ENCODE results near the gene JAG1. TPM values are rescaled to one million over a fixed set of nuclear protein-coding genes. Genes with fewer than 3 reads are reported as not detected.

The JAG1 gene
- 132 and 150 TPM in 2 replicates for total RNA-seq

DNA sequence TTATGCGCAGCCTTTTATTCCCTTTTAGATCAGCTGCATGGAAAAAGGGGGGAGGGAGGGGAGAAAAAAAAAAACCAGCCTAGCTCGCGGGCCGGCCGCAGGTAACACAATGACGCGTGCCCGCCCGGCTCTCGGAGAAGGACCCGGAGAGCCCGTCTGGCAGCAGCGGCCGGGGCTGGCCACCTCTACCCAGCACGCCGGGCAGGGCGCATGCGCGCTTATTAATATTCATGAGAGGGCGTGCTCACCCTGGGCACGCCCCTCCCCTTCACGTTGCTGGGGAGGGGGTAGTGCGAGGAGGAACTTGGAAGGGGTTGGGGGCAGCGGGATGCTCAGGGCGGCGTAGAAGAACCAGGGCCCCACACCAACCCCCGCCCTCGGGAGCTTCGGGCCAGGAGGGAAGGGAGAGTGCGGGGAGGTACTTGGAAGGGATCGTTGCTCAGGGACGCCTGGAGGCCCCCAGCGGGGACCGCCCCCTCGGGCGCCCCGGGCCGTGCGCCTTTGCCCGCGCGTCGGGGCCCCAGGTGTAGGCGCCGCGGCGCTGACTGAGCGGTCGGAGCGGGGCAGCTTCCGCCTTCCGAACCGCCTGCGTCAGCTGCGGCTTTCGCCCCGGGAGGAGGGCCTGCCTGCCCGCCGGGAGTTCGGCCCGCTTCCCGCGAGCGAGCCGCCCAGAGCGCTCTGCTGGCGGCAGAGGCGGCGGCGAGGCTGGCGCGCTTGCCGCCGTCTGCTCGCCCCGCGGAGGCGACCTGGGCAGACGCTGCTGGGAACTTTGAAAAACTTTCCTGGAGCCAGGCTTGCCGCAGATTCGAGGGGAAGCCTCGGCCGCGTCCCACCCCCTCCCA is at the start of gene JAG1:
TSS of gene JAG1 (minus strand) at position 158 of the 842 bp plus-strand sequence. CDS start 469 bp downstream, outside the sequence.
- TF ChIP-seq, protein P1, sequence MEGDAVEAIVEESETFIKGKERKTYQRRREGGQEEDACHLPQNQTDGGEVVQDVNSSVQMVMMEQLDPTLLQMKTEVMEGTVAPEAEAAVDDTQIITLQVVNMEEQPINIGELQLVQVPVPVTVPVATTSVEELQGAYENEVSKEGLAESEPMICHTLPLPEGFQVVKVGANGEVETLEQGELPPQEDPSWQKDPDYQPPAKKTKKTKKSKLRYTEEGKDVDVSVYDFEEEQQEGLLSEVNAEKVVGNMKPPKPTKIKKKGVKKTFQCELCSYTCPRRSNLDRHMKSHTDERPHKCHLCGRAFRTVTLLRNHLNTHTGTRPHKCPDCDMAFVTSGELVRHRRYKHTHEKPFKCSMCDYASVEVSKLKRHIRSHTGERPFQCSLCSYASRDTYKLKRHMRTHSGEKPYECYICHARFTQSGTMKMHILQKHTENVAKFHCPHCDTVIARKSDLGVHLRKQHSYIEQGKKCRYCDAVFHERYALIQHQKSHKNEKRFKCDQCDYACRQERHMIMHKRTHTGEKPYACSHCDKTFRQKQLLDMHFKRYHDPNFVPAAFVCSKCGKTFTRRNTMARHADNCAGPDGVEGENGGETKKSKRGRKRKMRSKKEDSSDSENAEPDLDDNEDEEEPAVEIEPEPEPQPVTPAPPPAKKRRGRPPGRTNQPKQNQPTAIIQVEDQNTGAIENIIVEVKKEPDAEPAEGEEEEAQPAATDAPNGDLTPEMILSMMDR (IDR thresholded peaks at IDR 0.05; ENCODE audit: insufficient read depth, low read length, poor library complexity, severe bottlenecking): no peak
- Histone ChIP-seq H3K27me3 (ENCODE audit: control insufficient read depth, insufficient read depth, low read length) (no peaks in the 10 kb centered on the region), H3K4me3 (ENCODE audit: low read depth, low read length) (peak within 1 kb of the TSS; percentile 74), H3K36me3 (ENCODE audit: control insufficient read depth, insufficient read depth, low read length) (no peaks in the 10 kb centered on the region)
- peak; percentile 77 for DNase-seq (ENCODE audit: low read depth)

DNA sequence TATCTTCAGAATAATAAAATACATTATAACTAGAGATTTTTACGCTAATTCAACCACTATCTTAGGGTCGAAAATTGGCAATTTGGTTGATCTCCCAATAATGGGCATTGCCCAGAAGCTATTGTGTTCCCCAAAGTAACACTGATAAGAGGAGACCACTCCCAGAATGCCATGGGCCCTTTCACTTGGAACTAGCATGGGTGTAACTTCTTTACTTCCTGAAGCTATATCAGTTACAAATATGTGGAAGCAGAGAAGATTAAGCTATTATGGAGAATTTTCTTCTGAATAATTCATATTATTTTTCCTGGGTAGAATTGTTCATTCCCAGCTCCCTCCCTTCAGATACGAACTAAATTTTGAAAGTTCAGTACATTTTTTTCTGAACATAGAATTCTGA is 48.2 kb upstream of the JAG1 start:
- TF ChIP-seq, protein P1 (IDR thresholded peaks at IDR 0.05; ENCODE audit: insufficient read depth, low read length, poor library complexity, severe bottlenecking): no peak
- H3K4me3 ChIP-seq (ENCODE audit: low read depth, low read length): no peak overlapping the region
- H3K27me3 ChIP-seq (ENCODE audit: control insufficient read depth, insufficient read depth, low read length): no peaks in the 10 kb centered on the region
- H3K36me3 ChIP-seq (ENCODE audit: control insufficient read depth, insufficient read depth, low read length): no peaks in the 10 kb centered on the region
- no peak for DNase-seq (ENCODE audit: low read depth)

DNA sequence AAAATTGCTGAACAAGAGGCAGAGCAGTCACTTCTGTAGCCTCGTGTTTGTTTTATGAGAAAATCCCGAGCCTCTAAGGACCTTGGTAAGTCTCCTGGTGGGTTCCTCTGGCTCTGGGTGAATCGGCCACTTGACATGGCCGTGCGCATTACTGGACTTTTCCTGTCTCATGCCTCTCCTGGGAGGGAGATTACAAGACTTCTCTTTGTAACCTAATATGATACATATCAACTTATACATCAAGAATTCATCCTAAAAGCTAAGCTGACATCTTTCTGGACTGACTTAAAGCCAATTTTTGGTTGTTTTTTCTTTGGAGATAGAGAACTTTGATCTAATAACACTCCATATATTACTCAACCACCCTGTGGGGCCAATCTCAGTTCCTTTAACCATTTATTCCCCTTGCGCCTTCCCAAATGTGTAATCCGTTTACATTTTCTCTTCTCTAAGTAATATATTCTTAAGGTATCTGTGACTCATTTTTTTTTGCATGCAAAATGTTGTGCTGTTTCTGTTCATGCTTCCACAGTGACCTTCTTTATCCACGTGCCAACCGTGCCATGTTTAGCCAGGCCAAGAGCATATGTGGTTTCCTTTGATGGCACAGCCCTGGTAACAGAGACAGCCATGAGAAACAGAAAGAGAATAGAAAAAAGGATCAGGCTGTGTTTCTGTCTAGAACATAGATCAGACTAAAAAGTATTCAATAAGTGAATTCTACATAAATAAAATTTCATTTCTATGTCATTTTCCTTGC is 47.5 kb upstream of the JAG1 start:
- H3K4me3 ChIP-seq (ENCODE audit: low read depth, low read length): no peak overlapping the region
- TF ChIP-seq, protein P1 (IDR thresholded peaks at IDR 0.05; ENCODE audit: insufficient read depth, low read length, poor library complexity, severe bottlenecking): no peak
- no peaks in the 10 kb centered on the region for H3K27me3 ChIP-seq (ENCODE audit: control insufficient read depth, insufficient read depth, low read length)
- no peaks in the 10 kb centered on the region for H3K36me3 ChIP-seq (ENCODE audit: control insufficient read depth, insufficient read depth, low read length)
- DNase-seq (ENCODE audit: low read depth): no peak

DNA sequence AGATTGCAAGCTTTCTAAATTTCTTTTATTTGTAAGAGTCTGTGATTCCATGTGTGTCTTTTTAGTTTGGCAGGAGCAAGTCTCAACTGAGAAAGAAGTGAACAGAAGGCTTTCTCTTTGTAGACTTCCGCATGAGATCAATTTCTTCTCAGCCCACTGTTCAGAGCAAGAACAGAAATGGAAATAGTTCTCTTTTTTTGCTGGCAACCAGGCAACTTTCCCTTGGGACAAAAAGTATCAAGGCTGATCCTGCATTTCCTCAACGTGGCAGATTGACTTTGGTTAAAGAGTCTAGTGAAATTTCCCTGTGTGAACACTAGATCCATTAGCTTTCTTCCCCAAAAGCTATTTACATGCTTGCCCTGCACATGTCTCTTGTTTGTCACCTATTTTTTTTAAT is 46.8 kb upstream of the JAG1 start:
- no peaks in the 10 kb centered on the region for H3K27me3 ChIP-seq (ENCODE audit: control insufficient read depth, insufficient read depth, low read length)
- no peaks in the 10 kb centered on the region for H3K36me3 ChIP-seq (ENCODE audit: control insufficient read depth, insufficient read depth, low read length)
- no peak overlapping the region for H3K4me3 ChIP-seq (ENCODE audit: low read depth, low read length)
- TF ChIP-seq, protein P1 (IDR thresholded peaks at IDR 0.05; ENCODE audit: insufficient read depth, low read length, poor library complexity, severe bottlenecking): no peak
- DNase-seq (ENCODE audit: low read depth): no peak

DNA sequence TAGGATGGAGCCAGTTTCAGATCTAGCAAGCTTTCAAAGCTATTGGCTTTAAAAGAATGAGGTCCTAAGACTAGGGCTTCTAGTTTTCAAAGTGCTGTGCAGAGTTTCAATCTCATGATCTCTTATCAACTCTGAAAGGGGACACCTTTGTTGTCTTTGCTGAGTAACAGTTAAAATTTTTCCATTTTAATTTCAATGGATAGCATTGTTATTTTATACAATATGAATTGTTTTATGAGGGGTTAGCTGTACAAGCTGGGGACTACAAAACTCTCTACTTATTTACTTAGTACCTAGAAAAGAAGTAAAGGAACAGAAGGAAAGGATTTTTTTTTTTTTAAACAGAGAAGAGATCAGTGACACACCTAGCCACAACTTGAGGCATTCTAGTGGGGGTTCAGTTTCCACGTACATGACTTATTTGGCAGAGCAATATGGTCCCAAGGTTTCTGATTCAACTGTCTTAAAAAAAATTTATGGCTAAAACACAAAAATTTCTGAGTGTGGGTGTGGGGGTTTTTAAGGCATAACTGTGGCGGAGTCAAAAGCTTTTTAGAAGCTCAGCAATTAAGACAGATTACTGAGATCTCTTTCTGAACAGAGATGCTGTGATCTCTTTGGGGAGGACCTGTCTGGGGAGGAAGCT is 46.1 kb upstream of the JAG1 start:
- TF ChIP-seq, protein P1 (IDR thresholded peaks at IDR 0.05; ENCODE audit: insufficient read depth, low read length, poor library complexity, severe bottlenecking): no peak
- no peaks in the 10 kb centered on the region for H3K36me3 ChIP-seq (ENCODE audit: control insufficient read depth, insufficient read depth, low read length)
- no peaks in the 10 kb centered on the region for H3K27me3 ChIP-seq (ENCODE audit: control insufficient read depth, insufficient read depth, low read length)
- H3K4me3 ChIP-seq (ENCODE audit: low read depth, low read length): no peak overlapping the region
- DNase-seq (ENCODE audit: low read depth): no peak
